Panc1 (cell line): ENCODE measurements around the gene SDK1. TPM values are rescaled to one million over a fixed set of nuclear protein-coding genes. Genes with fewer than 3 reads are reported as not detected.

ENCODE experiments used
- ATAC-seq: fragments of 200-7000 bp; cut with Tn5 transposase; 2 replicates; pipeline ENCODE4 v1.9.1; 2020; ENCODE audit warnings: mild to moderate bottlenecking, moderate library complexity
- BruUV-seq: library from RNA; stranded (reverse); fragments of 400-500 nt; replicated peaks from 2 replicates; lab custom pipeline; 2021; lab: Mats Ljungman, UMichigan
- CTCF ChIA-PET: fragments of 300-600 bp; sonication (Branson Sonifier 250); formaldehyde crosslinking; loops from one replicate; lab custom pipeline; 2022; ENCODE audit warnings: antibody characterized with exemption; lab: Charles Lee
- POLR2A ChIA-PET: fragments of 300-600 bp; sonication (Branson Sonifier 250); formaldehyde crosslinking; loops from one replicate; lab custom pipeline; 2022; ENCODE audit warnings: antibody characterized with exemption; lab: Charles Lee
- DNase-seq: peaks from one replicate; pipeline ENCODE4 v3.0.0-alpha.2; 2010; ENCODE audit warnings: low read depth, low spot score
- H3K27ac ChIP-seq: 2 replicates; pipeline ENCODE4 v1.5.1; 2011; ENCODE audit warnings: mild to moderate bottlenecking, low read length, inconsistent platforms
- H3K27me3 ChIP-seq: fragments of 200-500 bp; sonication (Bioruptor generic); 2 replicates; pipeline ENCODE4 v1.6.0; 2014; ENCODE audit warnings: low read length, inconsistent platforms; ENCODE audit not compliant: control insufficient read depth, insufficient read depth
- H3K36me3 ChIP-seq: fragments of 200-500 bp; sonication (Bioruptor generic); 2 replicates; pipeline ENCODE4 v1.5.1; 2014; ENCODE audit warnings: inconsistent platforms, mild to moderate bottlenecking, low read length, moderate library complexity; ENCODE audit not compliant: control insufficient read depth, insufficient read depth
- H3K4me1 ChIP-seq: 2 replicates; pipeline ENCODE4 v1.5.1; 2011; ENCODE audit warnings: inconsistent platforms, mild to moderate bottlenecking, low read length, moderate library complexity; ENCODE audit not compliant: control insufficient read depth, insufficient read depth
- H3K4me3 ChIP-seq, 2 experiments: 2 replicates each; pipeline ENCODE4 v1.5.1; 2011 to 2012; ENCODE audit warnings: low read depth in 2 of 2, low read length in 2 of 2, mild to moderate bottlenecking in 2 of 2, inconsistent platforms in 1 of 2, moderate library complexity in 1 of 2
- H3K9me3 ChIP-seq: fragments of 200-500 bp; sonication (Bioruptor generic); 2 replicates; pipeline ENCODE4 v1.5.1; 2014; ENCODE audit warnings: low read depth, mild to moderate bottlenecking, inconsistent platforms, low read length, moderate library complexity; ENCODE audit not compliant: control insufficient read depth, insufficient read depth
- CTCF ChIP-seq: fragments of 450-650 bp; IDR thresholded peaks from 2 replicates; pipeline ENCODE4 v1.5.1; 2017; ENCODE audit warnings: mild to moderate bottlenecking
- POLR2AphosphoS5 ChIP-seq: IDR thresholded peaks from 2 replicates; pipeline ENCODE4 v1.6.1; 2012; ENCODE audit warnings: mild to moderate bottlenecking, low read depth, low read length, moderate library complexity
- REST ChIP-seq, 2 experiments: IDR thresholded peaks; 2 replicates each; pipeline ENCODE4 v1.6.1; 2011 to 2012; ENCODE audit warnings: low read depth in 2 of 2, control low read depth in 1 of 2, low read length in 1 of 2, mild to moderate bottlenecking in 1 of 2, moderate library complexity in 1 of 2; ENCODE audit not compliant: insufficient read depth in 1 of 2
- SIN3A ChIP-seq: IDR thresholded peaks from 2 replicates; pipeline ENCODE4 v1.6.1; 2012; ENCODE audit warnings: low read depth, mild to moderate bottlenecking, low read length, moderate library complexity, borderline replicate concordance; ENCODE audit not compliant: insufficient read depth
- TCF7L2 ChIP-seq: IDR thresholded peaks from 2 replicates; pipeline ENCODE4 v1.6.1; 2011; ENCODE audit warnings: mild to moderate bottlenecking, low read depth, low read length, inconsistent platforms
- in situ Hi-C: cut with HindIII; loops from 2 replicates; pipeline ENCODE4 v1.10.0; 2016; ENCODE audit warnings: low sequenced_read_pairs, low pct_unique_long_range_greater_than_20kb
- intact Hi-C: fragments of 100-400 bp; cut with micrococcal nuclease; formaldehyde crosslinking; loops from one replicate; pipeline ENCODE4 v1.10.0; 2022; ENCODE audit not compliant: unreplicated experiment
- total RNA-seq: library from RNA; stranded (reverse); gene quantifications from one replicate; pipeline ENCODE4 v1.2.1, GENCODE V29; 2021; ENCODE audit not compliant: unreplicated experiment

SDK1 gene
- total RNA-seq, 1 experiment from 2014 or later, result 47.4 TPM

GRCh38 chr7:4091767-4092166 lies 790.7 kb downstream of the SDK1 start:
- TF ChIP-seq REST (IDR thresholded peaks at IDR 0.05; ENCODE audit: insufficient read depth in 1 of 2, low read depth in 2 of 2, low read length in 1 of 2), result no peak
- no peak for TF ChIP-seq SIN3A
- TF ChIP-seq POLR2AphosphoS5, result no peak
- no peak for TF ChIP-seq TCF7L2
- TF ChIP-seq CTCF, result no peak
- no peak for ATAC-seq

GRCh38 chr7:4093035-4093434 lies 792.0 kb downstream of the SDK1 start:
- Histone ChIP-seq H3K36me3 (no peaks in the 10 kb centered on the region), H3K4me3 (no peak overlapping the region), H3K27ac (no peak overlapping the region), H3K4me1 (no peaks in the 10 kb centered on the region), H3K9me3 (peaks cover 7% of the 10 kb centered on the region; the same call in 1 of the 2 replicates), H3K27me3 (no peaks in the 10 kb centered on the region)
- CTCF ChIA-PET, result no interaction called here
- TF ChIP-seq TCF7L2 (no peak), CTCF (no peak), SIN3A (no peak), REST (IDR thresholded peaks at IDR 0.05; ENCODE audit: insufficient read depth in 1 of 2, low read depth in 2 of 2, low read length in 1 of 2) (no peak), POLR2AphosphoS5 (no peak)
- DNase-seq (no peak), ATAC-seq (no peak)
- BruUV-seq, result no TSS peak
- POLR2A ChIA-PET, result no interaction called here
- intact Hi-C loops (no loop called here), in situ Hi-C loops (no loop called here)

More at GRCh38 chr7:4091767-4092166, 790.7 kb downstream of the SDK1 start:
- POLR2A ChIA-PET, result no interaction called here
- intact Hi-C loops, result no loop called here
- H3K36me3 ChIP-seq, result no peaks in the 10 kb centered on the region
- H3K27ac ChIP-seq, result no peak overlapping the region
- CTCF ChIA-PET, result no interaction called here
- no peaks in the 10 kb centered on the region for H3K4me1 ChIP-seq
- no peaks in the 10 kb centered on the region for H3K27me3 ChIP-seq
- no peak overlapping the region for H3K4me3 ChIP-seq
- DNase-seq, result no peak
- peaks cover 7% of the 10 kb centered on the region; the same call in 1 of the 2 replicates for H3K9me3 ChIP-seq
- in situ Hi-C loops, result no loop called here
- no TSS peak for BruUV-seq
